Umbilical cord (tissue), 2 donors: ENCODE data around the gene LRRC45. TPM values are rescaled to one million over a fixed set of nuclear protein-coding genes. Genes with fewer than 3 reads are reported as not detected.
A peak's percentile ranks its signal among the peaks of the same experiment; 100 is the strongest.

ENCODE experiments used
- DNase-seq: peaks from one replicate; pipeline ENCODE4 v3.0.0-alpha.2; 2015; ENCODE audit warnings: low spot score
- total RNA-seq: library from RNA; depleted of rRNA; stranded (reverse); fragments of >200 nt; gene quantifications from one replicate; pipeline ENCODE4 v1.2.3, GENCODE V29; 2014; ENCODE audit warnings: low replicate concordance; ENCODE audit not compliant: insufficient read depth

Gene LRRC45
- total RNA-seq, 1 donor from 2014 or later = 4.6 TPM

DNA sequence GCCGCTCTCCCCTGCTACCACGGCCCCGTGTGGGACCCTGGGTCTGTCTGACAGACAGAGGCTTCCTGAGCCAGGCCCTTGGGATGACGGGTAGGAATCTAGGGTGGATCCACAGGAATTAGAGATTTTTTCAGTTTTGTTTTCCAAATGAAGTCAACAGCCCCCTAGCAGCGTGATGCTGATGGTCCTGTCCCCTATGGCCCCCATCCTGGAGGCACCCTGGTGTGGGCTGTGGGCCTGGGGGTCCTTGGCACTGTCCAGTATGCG lies 15.9 kb upstream of the LRRC45 start:
- no peak for DNase-seq

DNA sequence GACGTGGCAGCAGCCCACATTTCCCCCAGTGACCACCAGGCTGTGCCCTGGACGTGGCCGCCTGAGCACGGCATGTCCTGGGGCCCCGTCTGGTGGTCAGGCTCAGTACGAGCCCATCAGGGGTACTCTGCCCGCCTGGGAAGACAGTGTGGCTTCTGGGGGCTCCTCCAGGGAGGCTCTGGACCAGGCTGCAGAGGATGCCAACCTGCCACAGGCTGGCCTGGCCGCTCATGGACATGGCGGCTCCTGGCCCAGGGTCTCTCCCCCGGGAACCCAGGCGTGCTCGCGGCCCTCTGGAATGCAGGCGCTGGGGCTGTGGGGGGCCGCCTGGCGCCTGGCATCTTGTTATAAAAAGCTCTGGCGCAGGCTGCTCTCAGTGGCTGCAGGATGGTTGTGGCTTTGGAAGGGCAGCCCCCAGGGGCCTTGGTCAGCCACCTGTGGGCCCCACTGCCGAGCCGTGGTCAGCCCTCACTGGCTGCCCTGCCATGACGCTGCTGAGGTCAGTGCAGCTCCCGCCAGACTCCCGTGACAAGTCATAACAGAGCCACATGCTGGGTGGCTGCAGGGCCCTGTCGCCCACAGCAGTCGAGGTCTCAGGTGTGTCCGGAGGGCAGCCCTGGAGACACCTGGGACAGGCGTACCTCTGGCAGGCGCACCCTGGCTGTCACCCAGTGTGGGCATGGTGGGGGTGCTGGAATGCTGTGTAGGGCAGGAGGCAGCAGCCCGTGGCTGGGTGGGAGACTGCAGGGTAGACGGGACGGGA lies 15.4 kb upstream of the LRRC45 start:
- DNase-seq = no peak

DNA sequence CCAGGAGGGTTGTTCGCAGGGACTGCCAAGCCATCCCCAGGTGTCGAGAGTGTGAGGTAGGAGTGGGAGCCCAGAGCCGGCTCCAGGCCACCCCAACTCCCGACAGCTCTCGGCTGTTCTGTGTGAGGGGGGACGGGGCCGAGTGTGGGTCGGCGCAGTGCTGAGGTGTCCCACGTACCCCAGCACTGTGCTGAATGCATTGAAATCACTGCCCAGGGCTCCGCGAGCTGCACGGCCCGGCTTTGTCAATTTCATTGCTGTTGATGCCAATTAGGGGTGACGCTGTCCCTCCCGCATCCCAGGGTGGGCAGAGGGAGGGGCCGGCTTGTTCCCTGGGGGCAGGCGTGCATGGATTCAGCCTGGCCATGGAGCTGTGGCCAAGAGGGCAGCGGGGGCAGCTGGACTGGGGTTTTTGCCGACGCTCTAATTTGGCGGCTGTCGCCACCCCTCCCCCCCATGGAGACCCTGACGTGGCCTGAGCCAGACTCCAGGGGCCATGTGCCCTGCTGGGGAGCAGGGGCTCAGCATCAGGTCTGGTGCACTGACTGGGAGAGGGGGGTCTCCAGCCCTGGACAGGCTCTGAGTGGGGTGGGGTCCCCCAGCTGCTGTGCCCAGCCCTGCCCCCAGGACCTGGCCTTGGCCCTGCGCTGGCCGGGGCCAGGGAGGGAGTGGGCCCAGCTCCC lies 14.7 kb upstream of the LRRC45 start:
- no peak for DNase-seq

DNA sequence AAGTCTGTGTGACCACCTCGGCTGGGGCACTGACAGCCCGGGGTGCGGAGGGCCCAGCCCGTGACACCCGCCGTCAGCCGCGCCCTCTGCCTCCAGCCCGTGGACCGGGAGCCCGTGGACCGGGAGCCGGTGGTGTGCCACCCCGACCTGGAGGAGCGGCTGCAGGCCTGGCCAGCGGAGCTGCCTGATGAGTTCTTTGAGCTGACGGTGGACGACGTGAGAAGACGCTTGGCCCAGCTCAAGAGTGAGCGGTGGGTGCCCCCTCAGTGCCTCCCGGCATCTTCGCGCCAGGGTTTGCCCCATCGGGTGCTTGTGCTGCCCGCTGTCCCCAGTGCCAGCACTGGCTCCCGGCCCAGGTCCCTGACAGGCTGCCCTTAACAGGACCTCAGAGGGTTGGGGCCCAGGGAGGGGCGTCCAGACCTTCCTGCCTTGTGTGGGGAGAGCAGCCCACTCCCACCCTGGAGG lies 14.1 kb upstream of the LRRC45 start:
- no peak for DNase-seq

DNA sequence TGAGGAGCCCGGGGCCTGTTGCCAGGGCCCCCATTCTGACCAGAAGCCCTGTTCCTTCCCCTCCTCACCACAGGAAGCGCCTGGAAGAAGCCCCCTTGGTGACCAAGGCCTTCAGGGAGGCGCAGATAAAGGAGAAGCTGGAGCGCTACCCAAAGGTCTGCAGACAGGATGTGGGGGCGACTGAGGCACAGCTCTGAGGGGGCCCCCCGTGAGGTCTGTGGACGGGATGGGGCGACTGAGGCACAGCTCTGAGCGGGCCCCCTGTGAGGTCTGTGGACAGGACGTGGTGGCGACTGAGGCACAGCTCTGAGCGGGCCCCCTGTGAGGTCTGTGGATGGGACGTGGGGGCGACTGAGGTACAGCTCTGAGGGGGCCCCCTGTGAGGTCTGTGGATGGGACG lies 13.7 kb upstream of the LRRC45 start:
- no peak for DNase-seq

DNA sequence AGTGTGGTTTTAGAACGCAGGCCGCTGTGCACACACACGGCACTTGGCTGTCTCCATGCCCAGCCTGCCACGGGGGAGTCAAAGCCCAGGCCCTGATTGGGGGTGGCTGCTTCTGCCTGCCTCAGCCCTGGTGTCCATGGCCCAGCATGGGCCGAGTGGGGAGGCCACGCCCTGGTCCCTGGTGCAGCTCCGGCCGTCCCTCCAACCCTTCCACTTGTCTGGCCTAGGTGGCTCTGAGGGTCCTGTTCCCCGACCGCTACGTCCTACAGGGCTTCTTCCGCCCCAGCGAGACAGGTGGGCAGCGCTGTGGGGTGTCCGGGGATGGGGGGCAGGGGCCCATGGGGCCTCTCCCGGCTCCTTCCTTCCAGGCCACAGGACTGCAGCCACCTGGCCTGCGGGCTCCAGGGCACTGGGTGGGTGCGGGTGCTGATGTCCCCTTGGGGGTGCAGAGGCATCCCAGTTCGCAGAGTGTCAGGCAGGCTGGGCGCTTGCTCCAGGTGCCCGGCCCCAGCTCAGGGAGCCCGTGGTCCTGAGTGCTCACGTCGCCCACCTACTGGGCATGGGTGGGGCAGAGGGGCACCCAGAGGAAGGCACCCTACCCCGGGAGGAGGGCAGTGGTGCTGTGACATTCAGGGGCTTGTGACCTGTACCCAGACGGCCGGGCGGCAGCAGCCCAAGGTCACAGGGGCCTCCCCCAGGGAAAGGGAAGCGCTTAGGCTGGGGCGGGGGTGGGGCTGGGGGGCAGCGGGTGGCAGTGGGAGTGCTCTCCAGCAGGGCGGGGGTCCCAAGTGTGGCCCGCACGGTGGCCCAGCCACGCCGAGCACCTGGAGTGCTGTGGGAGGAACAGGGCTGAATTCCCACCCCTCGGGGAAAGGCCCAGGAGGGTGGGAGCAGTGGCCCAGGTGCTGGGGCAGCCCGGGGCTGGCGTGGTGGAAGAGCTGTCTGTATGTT lies 12.3 kb upstream of the LRRC45 start:
- no peak for DNase-seq

DNA sequence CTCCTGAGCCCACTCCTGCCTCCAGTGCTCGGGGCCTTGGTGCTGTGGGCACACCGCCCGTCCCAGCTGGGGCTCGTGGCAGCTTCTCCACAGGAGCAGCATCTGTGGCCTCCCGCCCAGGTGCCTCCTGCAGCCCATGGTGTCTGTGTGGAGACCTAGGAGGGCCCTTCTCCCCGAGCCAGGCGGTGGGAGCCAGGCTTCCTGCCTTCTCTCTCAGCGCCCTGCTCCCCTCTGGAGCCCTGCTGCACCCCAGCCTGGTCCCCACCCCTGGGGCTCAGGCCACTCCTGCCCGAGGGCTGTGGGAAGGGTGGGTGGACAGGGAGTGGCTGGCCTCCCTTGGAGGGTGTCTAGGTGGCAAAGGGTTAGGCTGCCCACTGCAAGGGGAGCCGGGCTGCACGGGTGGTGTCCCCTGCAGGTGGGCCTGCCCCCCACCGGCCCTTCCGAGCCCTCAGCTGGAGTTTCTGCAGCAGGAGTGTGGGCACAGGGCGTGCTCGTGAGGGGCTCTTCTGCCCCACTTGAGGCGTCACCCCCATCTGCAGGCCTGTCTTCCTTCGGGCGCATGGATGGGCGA lies 11.4 kb upstream of the LRRC45 start:
- no peak for DNase-seq

DNA sequence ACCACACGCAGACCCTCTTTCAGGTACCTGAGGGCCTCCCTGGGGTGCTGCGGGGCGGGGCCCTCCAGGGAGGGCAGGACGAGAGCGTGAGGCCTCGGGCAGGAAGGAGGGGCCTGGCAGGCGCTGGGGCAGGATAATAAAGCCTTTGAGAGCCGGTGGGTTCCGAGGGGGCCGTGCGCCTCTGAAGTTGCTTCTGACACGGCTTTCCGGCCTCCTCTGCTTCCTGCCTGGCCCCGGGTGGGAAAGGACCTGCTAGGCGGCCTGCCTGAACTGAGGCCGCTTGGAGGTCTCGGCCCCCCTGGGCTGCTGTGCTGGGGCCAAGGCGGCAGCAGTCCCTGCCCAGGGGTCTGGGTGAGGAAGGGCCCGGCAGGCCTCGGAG lies 10.9 kb upstream of the LRRC45 start:
- DNase-seq = no peak

DNA sequence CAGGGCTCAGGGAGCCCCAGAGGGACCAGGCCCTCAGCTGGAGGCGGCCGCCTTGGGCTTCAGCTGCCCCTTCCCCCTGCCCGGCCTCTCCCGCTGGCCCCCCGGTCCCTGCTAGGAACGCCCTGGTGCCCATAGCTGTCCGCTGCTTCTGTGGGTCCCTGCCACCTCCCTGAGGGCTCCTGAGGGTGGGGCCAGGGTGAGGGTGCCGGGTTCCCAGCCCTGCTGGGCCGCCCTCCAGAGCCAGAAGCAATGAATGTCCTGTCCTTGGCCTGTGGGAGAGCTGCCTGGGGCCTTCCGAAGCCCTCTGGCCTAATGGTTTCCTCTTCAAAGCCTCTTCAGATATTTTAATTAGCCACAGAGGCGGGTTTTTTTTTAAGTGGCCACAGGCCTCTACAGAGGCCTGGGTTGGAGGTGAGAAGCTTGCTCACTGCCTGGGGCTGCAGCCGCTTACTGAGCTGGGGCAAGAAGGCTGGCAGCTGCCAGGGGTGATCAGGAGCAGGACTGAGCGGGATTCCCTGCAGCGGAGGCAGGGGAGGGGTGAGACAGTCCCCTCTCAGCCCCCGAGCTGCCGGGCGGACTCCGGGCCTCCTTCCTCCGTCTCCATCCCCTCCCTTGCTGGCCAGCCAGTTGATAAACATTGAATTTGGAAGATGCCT lies 10.3 kb upstream of the LRRC45 start:
- DNase-seq = no peak

DNA sequence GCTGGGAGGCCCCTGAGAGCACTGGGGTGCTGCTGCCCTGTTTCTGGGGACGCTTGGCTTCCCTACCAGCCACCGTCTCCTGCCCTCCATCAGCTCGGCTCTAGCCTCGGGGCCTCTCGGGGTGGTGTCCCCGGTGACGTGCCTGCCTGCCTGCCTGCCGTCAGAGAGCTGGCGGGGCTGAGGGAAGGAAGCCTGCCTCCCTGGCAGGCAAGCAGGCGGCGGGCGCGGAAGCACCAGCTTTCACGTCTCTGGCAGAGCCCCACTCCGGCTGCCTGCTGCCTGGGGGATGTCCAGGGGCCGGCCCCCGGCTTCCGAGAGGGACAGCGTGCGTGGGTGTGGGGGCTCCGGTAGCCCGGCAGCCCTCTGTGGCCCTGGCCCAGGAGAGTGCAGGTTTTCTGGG lies 9.8 kb upstream of the LRRC45 start:
- peak; percentile 84 for DNase-seq

DNA sequence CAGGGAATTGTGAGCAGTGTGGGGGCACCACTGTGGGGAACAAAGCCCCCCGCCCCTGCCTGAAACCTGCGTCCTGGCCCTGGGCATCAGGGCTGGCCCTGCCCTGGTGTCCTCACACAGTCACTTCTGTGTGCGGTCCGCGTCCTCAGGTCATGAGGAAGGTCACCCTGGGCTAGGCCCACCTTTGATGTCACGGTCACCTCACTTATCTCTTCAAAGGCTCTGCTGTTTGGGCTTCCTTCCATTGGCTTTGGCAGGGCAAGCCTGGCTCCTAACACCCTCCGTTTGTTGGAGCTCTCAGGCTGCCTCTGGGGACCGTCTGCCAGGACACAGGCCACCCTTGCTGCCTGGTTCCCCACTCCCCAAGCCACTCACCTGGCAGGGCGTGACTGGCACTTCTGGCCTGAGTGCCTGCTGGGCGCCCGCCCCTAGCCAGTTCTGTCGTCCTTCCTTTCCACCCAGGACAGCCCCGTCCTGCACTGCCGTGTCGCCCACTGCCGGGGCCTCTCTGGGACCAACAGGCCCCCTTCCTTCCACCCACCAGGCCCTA lies 9.3 kb upstream of the LRRC45 start:
- DNase-seq = no peak

DNA sequence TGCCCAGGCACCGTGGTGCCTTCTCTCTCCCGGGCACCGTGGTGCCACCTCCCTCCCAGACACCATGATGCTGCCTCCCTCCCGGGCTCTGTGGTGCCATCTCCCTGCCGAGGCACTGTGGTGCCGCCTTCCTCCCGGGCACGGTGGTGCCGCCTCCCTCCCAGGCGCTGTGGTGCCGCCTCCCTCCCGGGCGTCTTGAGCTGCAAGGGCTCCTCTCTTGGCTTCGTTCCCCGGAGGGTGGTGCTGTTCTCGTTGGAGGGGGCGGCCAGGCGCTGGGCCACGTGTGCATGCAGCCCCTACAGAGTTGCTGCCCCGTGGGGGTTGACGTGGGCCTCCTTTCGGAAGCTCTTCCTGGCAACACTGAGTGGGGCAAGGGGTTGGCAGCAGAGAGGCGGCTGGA lies 8.7 kb upstream of the LRRC45 start:
- no peak for DNase-seq

DNA sequence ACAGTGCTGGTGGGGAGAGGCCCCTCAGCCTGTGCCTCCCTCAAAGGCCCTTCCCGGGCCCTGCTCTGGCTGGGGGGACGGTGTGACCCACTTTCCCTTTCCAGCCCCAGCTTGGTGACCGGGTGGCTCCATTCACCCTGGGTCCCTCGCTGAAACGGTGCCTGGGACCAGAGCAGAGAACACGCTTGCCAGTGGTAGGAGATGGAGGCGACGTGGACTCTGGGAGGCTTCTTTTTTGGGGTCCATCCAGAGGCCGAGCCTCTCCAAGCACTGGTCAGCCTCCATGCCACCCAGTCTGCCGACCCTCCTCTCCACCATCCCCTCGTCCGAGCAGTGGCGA lies 8.2 kb upstream of the LRRC45 start:
- DNase-seq = no peak

DNA sequence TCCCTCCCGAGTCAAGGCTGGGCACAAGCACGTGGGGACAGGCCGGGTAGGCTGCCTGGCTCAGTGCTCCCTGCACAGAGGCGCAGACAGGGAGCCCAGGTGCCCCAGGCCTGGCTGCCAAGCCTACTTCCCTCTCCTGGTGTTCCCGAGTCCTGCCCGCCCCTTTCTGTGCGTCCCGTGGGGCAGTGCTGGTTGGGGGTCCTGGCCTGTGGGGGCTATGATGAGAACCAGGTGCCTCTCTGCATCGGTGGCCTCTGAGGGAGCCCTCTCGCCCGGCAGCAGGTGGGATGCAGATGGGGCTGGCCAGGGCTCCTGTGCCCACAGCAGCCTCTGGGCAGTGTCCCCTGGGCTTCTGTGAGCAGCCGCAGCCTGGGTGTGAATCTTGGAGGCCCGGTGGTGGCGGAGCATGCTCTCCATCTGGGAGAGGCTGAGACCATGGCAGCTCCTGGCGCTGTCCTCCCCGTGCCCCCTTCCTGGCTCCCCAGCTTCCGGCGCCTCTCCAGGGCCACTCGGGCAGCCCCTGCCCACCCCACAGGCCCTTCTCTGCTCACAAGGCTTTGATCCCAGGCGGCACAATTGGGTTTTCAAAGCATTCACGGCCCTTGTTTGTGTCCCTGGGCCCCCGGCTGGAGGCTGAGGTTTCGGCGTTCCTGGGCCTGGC lies 7.7 kb upstream of the LRRC45 start:
- DNase-seq = no peak

DNA sequence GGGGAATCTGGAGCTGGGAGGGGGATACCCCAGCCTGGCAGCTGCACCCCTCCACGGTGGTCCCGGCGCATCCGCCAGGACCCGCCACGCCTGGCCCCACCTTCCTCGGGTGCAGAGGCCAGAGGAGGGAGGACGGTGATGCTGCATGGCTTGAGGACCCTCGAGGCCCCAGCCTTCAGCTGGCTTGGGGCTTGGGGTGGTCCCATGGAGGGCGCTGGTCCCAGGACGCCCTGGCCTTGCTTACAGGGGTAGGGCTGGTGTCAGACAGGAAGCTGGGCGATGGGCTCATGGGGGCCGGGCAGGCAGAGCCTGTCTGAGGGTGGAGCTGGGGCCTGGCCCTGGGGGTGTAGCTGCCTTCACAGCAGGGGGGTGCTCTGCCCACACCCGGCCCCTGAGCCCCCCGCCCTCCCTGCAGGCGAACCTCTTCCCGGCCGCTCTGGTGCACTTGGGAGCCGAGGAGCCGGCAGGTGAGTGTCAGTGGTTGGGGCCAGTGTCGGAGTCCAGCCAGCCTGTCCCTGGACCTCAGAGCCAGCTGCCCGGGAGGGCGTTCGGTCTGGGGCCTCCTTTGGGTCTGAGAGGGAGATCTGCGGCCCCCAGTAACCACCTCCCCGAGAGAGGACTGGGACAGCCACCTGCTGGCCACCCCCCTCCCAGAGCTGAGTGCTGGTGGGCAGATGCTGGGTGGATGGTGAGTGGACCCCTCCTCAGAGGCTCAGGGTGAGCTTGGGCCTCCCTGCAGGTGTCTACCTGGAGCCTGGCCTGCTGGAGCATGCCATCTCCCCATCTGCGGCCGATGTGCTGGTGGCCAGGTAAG lies 6.8 kb upstream of the LRRC45 start:
- no peak for DNase-seq

DNA sequence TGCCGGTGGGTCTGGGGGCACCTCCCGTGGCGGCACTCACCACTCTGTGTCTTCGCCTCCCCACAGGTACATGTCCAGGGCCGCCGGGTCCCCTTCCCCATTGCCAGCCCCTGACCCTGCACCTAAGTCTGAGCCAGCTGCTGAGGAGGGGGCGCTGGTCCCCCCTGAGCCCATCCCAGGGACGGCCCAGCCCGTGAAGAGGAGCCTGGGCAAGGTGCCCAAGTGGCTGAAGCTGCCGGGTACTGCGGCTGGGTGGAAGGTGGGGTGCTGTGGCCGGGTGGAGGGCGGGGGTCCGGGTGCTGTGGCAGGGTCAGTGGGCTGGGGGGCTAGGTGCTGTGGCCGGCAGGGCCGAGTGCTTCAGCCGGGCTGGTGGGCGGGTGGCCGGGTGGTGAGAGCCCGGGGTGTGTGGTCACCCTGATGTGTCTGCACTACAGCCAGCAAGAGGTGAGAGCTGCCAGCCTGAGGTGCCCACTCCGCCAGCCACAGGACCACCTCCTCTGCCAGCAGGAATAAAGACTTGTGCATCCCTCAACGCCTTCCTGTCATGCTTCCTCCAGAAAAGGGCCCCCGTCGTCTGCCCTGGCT lies 6.1 kb upstream of the LRRC45 start:
- DNase-seq = no peak

DNA sequence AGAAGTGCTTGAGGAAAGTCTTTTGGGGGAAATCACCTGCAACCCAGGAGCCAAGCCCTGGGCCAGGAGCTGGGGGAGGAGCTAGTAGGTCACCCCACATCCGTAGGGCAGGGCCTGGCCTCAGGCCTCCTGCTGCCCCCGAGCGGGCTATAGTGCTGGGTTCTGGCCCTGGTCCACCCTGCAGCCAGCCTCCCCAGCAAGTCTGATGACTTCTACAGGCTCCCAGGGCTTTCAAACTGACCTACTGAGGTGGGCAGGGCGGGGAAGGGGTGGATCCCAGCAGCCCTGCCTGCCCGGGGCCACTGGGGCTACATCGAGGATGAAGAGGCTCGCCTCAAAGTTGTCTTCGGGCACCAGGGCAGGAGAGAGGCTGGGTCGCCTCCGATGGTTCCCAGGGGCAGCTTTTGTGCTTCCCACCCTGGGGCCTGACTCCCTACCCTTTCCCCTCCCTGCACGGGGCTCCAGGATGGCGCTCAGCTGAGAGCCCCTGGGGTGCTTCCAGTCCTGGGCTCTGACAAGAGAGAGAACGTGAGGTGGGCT lies 5.4 kb upstream of the LRRC45 start:
- DNase-seq = no peak

DNA sequence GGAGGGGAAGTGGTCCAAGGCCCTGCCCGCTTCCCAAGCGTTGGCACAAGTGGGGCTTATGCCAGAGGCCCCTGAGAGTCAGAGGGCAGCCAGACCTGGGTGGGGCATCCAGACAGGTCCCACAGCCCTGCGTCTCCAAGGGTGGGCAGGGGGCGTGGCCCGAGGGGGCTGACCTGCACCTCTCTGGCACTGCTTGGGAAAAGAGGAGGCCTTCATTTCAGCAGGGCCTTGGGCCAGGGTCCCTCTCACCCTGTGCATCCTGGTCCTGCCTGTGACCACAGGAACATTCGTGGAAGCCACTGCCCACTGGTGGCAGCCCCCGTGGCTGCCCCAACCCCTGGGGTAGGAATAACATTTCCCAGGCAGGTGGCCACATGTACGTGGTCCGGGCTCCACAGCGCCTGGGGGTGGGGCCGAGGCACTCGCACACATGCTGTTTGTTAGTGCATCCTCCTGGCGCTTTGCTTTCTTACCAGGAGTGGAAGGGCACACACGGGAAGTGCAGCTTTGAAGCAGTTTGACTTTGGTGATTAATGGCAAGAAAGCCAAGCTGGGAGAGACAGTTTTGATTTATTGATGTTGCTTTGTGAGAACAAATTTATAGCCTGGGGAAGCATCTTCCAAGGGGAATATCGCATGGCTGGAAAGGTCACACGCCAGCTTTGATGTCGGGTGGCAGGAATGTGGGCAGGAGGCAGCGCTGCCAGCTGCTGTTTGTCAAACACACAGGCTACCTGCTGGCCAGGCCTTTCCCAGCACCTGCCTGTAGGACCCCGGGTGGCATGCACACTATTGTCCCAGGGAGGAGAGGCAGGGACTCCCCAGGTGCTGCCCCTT lies 4.7 kb upstream of the LRRC45 start:
- no peak for DNase-seq
